CD4-positive, alpha-beta T cell (primary cell): ENCODE measurements around the gene SNORC. TPM values are rescaled to one million over a fixed set of nuclear protein-coding genes. Genes with fewer than 3 reads are reported as not detected.

Source experiments
- ATAC-seq: fragments of 200-7000 bp; cut with Tn5 transposase; one replicate; pipeline ENCODE4 v1.10.0; 2022; ENCODE audit warnings: mild to moderate bottlenecking; ENCODE audit not compliant: poor library complexity
- CTCF ChIA-PET: fragments of 350-600 bp; sonication (Branson Sonifier 250); formaldehyde crosslinking; loops from one replicate; lab custom pipeline; 2021; ENCODE audit warnings: antibody characterized with exemption, inconsistent platforms; lab: Charles Lee
- POLR2A ChIA-PET: fragments of 350-600 bp; sonication (Branson Sonifier 250); formaldehyde crosslinking; loops from one replicate; lab custom pipeline; 2021; ENCODE audit warnings: antibody characterized with exemption, inconsistent platforms; lab: Charles Lee
- DNase-seq, 14 experiments: peaks; one replicate each; pipeline ENCODE4 v3.0.0-alpha.2; 2013 to 2020; ENCODE audit warnings: mixed read lengths in 2 of 14
- H3K27ac ChIP-seq, 2 donors: one replicate each; pipeline versions ENCODE4 v1.5.1 to v1.7.0; 2013; ENCODE audit warnings: low read length in 2 of 2, low read depth in 1 of 2, mild to moderate bottlenecking in 1 of 2
- H3K27me3 ChIP-seq, 2 experiments: 1 replicate in 1 of 2; 2 replicates in 1 of 2; pipeline versions ENCODE4 v1.6.1 to v1.7.0; 2013; ENCODE audit warnings: low read length in 2 of 2, control low read depth in 1 of 2, mild to moderate bottlenecking in 1 of 2, moderate library complexity in 1 of 2; ENCODE audit not compliant: insufficient read depth in 2 of 2, control insufficient read depth in 1 of 2
- H3K36me3 ChIP-seq: one replicate; pipeline ENCODE4 v1.6.1; 2013; ENCODE audit warnings: low read length, control low read depth; ENCODE audit not compliant: insufficient read depth
- H3K4me1 ChIP-seq: one replicate; pipeline ENCODE4 v1.6.1; 2013; ENCODE audit warnings: low read length, control low read depth; ENCODE audit not compliant: insufficient read depth
- H3K4me3 ChIP-seq: one replicate; pipeline ENCODE4 v1.5.1; 2013; ENCODE audit warnings: mild to moderate bottlenecking, low read length, moderate library complexity
- H3K9me3 ChIP-seq, 2 experiments: 1 replicate in 1 of 2; 2 replicates in 1 of 2; pipeline versions ENCODE4 v1.6.1 to v1.7.0; 2013; ENCODE audit warnings: low read length in 2 of 2, mild to moderate bottlenecking in 2 of 2, control low read depth in 1 of 2, moderate library complexity in 1 of 2; ENCODE audit not compliant: control insufficient read depth in 1 of 2, insufficient read depth in 1 of 2
- H3K27ac Mint-ChIP-seq: one replicate; pipeline ENCODE4 v1.8.0; 2020; ENCODE audit warnings: mixed read lengths
- H3K27me3 Mint-ChIP-seq: one replicate; pipeline ENCODE4 v1.8.0; 2021; ENCODE audit warnings: mixed read lengths
- H3K36me3 Mint-ChIP-seq: one replicate; pipeline ENCODE4 v1.8.0; 2021; ENCODE audit warnings: low read depth, mixed read lengths
- H3K4me1 Mint-ChIP-seq: one replicate; pipeline ENCODE4 v1.8.0; 2021; ENCODE audit warnings: low read depth, mixed read lengths
- H3K4me3 Mint-ChIP-seq: one replicate; pipeline ENCODE4 v1.8.0; 2020; ENCODE audit warnings: mild to moderate bottlenecking, mixed read lengths
- H3K9me3 Mint-ChIP-seq: one replicate; pipeline ENCODE4 v1.8.0; 2020; ENCODE audit warnings: mixed read lengths
- CTCF ChIP-seq: fragments of 200-600 bp; IDR thresholded peaks from one replicate; pipeline ENCODE4 v1.8.0; 2022; ENCODE audit warnings: antibody characterized with exemption, mild to moderate bottlenecking
- intact Hi-C, 2 experiments: fragments of 100-400 bp; cut with DNase I in 1 of 2; cut with micrococcal nuclease in 1 of 2; formaldehyde crosslinking; loops; one replicate each; pipeline versions ENCODE4 v1.15.1 to v1.9.0; 2023 to 2025; cut with DNase I, micrococcal nuclease
- total RNA-seq, 174 experiments: library from RNA in 2 of 174; stranded (reverse) in 2 of 174; gene quantifications; one replicate each; pipeline ENCODE4 v1.2.3 and lab custom pipeline; 2021 to 2026

The SNORC gene
- total RNA-seq, 2 experiments from 2014 or later, result 1.2 TPM

GRCh38 chr2:232884001-232884421 lies 13.9 kb downstream of the SNORC start:
- TF ChIP-seq CTCF, result no peak
- intact Hi-C loops, result no loop called here
- Mint-ChIP-seq H3K27ac (no peak overlapping the region), H3K36me3 (no peaks in the 10 kb centered on the region), H3K4me1 (no peaks in the 10 kb centered on the region), H3K27me3 (peaks cover under 1% of the 10 kb centered on the region), H3K4me3 (no peak overlapping the region), H3K9me3 (no peaks in the 10 kb centered on the region)
- Histone ChIP-seq H3K4me3 (no peak overlapping the region), H3K36me3 (no peaks in the 10 kb centered on the region), H3K4me1 (no peaks in the 10 kb centered on the region), H3K27ac (no peak overlapping the region), H3K9me3 (no peaks in the 10 kb centered on the region), H3K27me3 (no peaks in the 10 kb centered on the region)
- ATAC-seq (no peak), DNase-seq (no peak)
- CTCF ChIA-PET, result interaction anchor here (1.2 kb wide), 1 partner anchor 368 kb away, joined by 3 read pairs; the partner anchor contains the start of gene ATG16L1
- POLR2A ChIA-PET, result no interaction called here

DNA sequence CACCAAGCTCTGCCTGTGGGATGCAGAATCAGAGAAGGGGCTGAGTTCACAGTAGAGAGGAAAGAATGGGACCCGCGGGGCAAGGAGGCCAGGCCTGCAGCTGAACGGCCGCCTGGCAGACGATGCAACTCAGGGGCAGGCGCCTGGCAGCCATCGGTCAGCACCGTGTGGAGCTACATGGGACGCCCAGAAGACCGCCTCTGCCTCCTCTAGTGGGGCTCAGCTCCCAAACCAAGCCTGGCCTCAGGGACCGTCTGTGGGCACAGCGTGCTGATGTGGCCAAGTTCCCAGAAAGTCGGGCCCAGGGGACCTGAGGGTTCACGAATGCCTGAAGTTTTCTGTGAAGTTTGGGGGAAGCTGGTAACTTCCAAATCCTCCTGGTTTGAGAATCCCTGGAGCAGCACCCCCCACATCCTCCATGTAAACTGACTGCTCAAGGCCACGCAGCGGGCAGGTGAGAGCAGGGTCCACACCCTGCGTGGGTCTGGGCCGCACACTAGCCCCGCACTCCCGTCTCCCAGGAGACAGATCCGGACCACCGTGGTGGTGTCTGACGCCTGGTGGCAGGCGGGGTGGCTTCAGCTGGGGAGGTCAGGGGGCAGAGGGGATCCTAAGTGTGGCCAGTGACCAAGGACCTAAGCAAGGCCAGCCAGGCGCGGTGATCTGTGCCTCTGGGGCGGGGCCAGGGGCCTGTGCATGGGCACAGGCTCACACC lies 14.6 kb downstream of the SNORC start:
- no peaks in the 10 kb centered on the region for H3K9me3 Mint-ChIP-seq
- ChIA-PET CTCF (no interaction called here), POLR2A (no interaction called here)
- H3K4me1 ChIP-seq, result no peaks in the 10 kb centered on the region
- no peak overlapping the region for H3K4me3 ChIP-seq
- intact Hi-C loops, result no loop called here
- DNase-seq, result no peak
- no peaks in the 10 kb centered on the region for H3K36me3 Mint-ChIP-seq
- H3K36me3 ChIP-seq, result no peaks in the 10 kb centered on the region
- no peak overlapping the region for H3K4me3 Mint-ChIP-seq
- no peak for ATAC-seq
- H3K9me3 ChIP-seq, result no peaks in the 10 kb centered on the region
- H3K27ac ChIP-seq, result no peak overlapping the region
- no peaks in the 10 kb centered on the region for H3K4me1 Mint-ChIP-seq
- no peak overlapping the region for H3K27ac Mint-ChIP-seq
- no peak for TF ChIP-seq CTCF
- no peaks in the 10 kb centered on the region for H3K27me3 ChIP-seq
- H3K27me3 Mint-ChIP-seq, result peaks cover 3% of the 10 kb centered on the region

DNA sequence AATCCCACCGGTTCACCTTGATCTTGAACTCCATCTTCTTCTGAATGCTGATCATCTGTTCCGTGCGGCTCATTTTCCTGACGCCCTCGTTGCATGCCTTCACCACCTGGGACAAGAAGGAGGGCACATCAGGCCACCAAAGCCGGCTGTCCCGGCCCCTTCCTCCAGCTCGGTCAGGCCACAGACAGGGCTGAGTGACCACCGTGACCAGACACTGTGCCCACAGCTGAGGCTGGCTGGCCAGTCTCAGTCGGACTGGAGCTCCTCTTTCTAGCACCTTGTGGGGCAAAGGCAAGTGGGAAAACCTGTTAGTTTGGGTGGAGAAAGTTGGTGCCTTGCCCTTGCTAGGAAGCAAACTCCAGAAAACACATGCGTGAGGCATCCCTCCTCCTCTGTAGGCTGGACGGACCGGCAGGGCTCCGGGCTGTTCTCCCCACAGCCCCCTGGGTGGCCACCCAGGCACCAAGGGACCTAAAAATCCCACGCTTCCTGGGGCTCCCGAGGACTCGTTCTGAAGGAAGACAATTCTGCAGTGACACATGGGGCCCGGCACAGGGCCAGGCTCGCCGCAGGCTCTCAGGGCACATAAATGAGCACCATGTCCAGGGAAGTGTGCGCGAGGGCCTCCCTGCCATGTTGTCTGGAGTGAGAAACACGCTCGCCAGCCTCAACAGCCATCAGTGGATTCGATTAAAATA lies 15.3 kb downstream of the SNORC start:
- no peak for TF ChIP-seq CTCF
- ATAC-seq, result no peak
- H3K4me3 Mint-ChIP-seq, result no peak overlapping the region
- ChIA-PET POLR2A (no interaction called here), CTCF (no interaction called here)
- no peaks in the 10 kb centered on the region for H3K36me3 Mint-ChIP-seq
- Histone ChIP-seq H3K4me3 (no peak overlapping the region), H3K4me1 (no peaks in the 10 kb centered on the region), H3K9me3 (no peaks in the 10 kb centered on the region), H3K36me3 (no peaks in the 10 kb centered on the region), H3K27ac (no peak overlapping the region), H3K27me3 (no peaks in the 10 kb centered on the region)
- H3K9me3 Mint-ChIP-seq, result no peaks in the 10 kb centered on the region
- intact Hi-C loops, result no loop called here
- H3K27me3 Mint-ChIP-seq, result peaks cover 5% of the 10 kb centered on the region
- H3K27ac Mint-ChIP-seq, result no peak overlapping the region
- no peaks in the 10 kb centered on the region for H3K4me1 Mint-ChIP-seq
- no peak for DNase-seq
